Effector memory CD8-positive, alpha-beta T cell (primary cell): Measurements from ENCODE around the gene SLCO2B1.
A peak's percentile ranks its signal among the peaks of the same experiment; 100 is the strongest.

Experiments
- ATAC-seq: fragments of 150-1000 bp; cut with Tn5 transposase; replicated peaks from 2 replicates; pipeline ENCODE4 v1.10.0; 2021; ENCODE audit warnings: mild to moderate bottlenecking, moderate library complexity
- DNase-seq, 3 experiments: peaks; one replicate each; pipeline ENCODE4 v3.0.0; 2021
- H3K27ac Mint-ChIP-seq, 2 donors: one replicate each; pipeline ENCODE4 v1.8.0; 2022; ENCODE audit warnings: mild to moderate bottlenecking in 2 of 2, mixed read lengths in 2 of 2, moderate library complexity in 2 of 2
- H3K27me3 Mint-ChIP-seq, 2 donors: one replicate each; pipeline ENCODE4 v1.8.0; 2022; ENCODE audit warnings: mixed read lengths in 2 of 2
- H3K36me3 Mint-ChIP-seq: one replicate; pipeline ENCODE4 v1.8.0; 2022; ENCODE audit warnings: mild to moderate bottlenecking, moderate library complexity, mixed read lengths; ENCODE audit not compliant: insufficient read depth
- H3K4me1 Mint-ChIP-seq, 2 donors: one replicate each; pipeline ENCODE4 v1.8.0; 2022; ENCODE audit warnings: low read depth in 2 of 2, mixed read lengths in 2 of 2
- H3K4me3 Mint-ChIP-seq, 2 donors: one replicate each; pipeline ENCODE4 v1.8.0; 2022; ENCODE audit warnings: mild to moderate bottlenecking in 2 of 2, mixed read lengths in 2 of 2, moderate library complexity in 2 of 2
- H3K9me3 Mint-ChIP-seq, 2 donors: one replicate each; pipeline ENCODE4 v1.8.0; 2022; ENCODE audit warnings: mixed read lengths in 2 of 2

SLCO2B1 gene

GRCh38 chr11:75195167-75195962 is 44.5 kb downstream of the SLCO2B1 start:
- Mint-ChIP-seq H3K27me3 (peaks cover 6 to 38% of the 10 kb centered on the region in 2 donors), H3K9me3 (no peaks in the 10 kb centered on the region), H3K4me1 (peaks cover 0 to 4% of the 10 kb centered on the region in 2 donors), H3K27ac (no peak overlapping the region), H3K4me3 (no peak overlapping the region), H3K36me3 (peaks cover 5% of the 10 kb centered on the region)
- ATAC-seq (no peak), DNase-seq (no peak)

GRCh38 chr11:75196426-75196825 is 45.5 kb downstream of the SLCO2B1 start:
- no peaks in the 10 kb centered on the region for H3K9me3 Mint-ChIP-seq
- DNase-seq: no peak
- H3K4me1 Mint-ChIP-seq: peaks cover 0 to 4% of the 10 kb centered on the region in 2 donors

GRCh38 chr11:75197512-75198277 is 46.8 kb downstream of the SLCO2B1 start:
- no peaks in the 10 kb centered on the region for H3K36me3 Mint-ChIP-seq
- no peak overlapping the region for H3K27ac Mint-ChIP-seq
- H3K4me1 Mint-ChIP-seq: no peaks in the 10 kb centered on the region
- ATAC-seq (no peak), DNase-seq (no peak)
- H3K4me3 Mint-ChIP-seq: no peak overlapping the region
- peaks cover 6 to 46% of the 10 kb centered on the region in 2 donors for H3K27me3 Mint-ChIP-seq
- H3K9me3 Mint-ChIP-seq: no peaks in the 10 kb centered on the region

More at GRCh38 chr11:75196426-75196825, 45.5 kb downstream of the SLCO2B1 start:
- H3K4me3 Mint-ChIP-seq: no peak overlapping the region
- H3K27ac Mint-ChIP-seq: peak overlapping the region in 1 of 2 donors; percentile 67
- H3K36me3 Mint-ChIP-seq: peaks cover under 1% of the 10 kb centered on the region
- peaks cover 6 to 38% of the 10 kb centered on the region in 2 donors for H3K27me3 Mint-ChIP-seq
- no peak for ATAC-seq

GRCh38 chr11:75198278-75198973 is 47.5 kb downstream of the SLCO2B1 start:
- DNase-seq: no peak
- Mint-ChIP-seq H3K9me3 (no peaks in the 10 kb centered on the region), H3K36me3 (no peaks in the 10 kb centered on the region), H3K4me3 (no peak overlapping the region), H3K27ac (peak overlapping the region in 1 of 2 donors; percentile 52), H3K4me1 (no peaks in the 10 kb centered on the region), H3K27me3 (peaks cover 6 to 48% of the 10 kb centered on the region in 2 donors)
- no peak for ATAC-seq

- Mint-ChIP-seq H3K36me3 (no peaks in the 10 kb centered on the region), H3K9me3 (no peaks in the 10 kb centered on the region), H3K4me1 (no peaks in the 10 kb centered on the region), H3K27me3 (peaks cover 5 to 41% of the 10 kb centered on the region in 2 donors), H3K27ac (no peak overlapping the region), H3K4me3 (no peak overlapping the region)
- DNase-seq (no peak), ATAC-seq (no peak)
These were observed 48.6 kb downstream of the SLCO2B1 start for GRCh38 chr11:75199412-75199955.

GRCh38 chr11:75200051-75200450 is 49.1 kb downstream of the SLCO2B1 start:
- ATAC-seq (no peak), DNase-seq (no peak)
- Mint-ChIP-seq H3K36me3 (no peaks in the 10 kb centered on the region), H3K4me3 (no peak overlapping the region), H3K27ac (no peak overlapping the region), H3K27me3 (peaks cover 0 to 35% of the 10 kb centered on the region in 2 donors), H3K4me1 (no peaks in the 10 kb centered on the region), H3K9me3 (no peaks in the 10 kb centered on the region)

- Mint-ChIP-seq H3K4me1 (no peaks in the 10 kb centered on the region), H3K27me3 (peaks cover 0 to 30% of the 10 kb centered on the region in 2 donors), H3K36me3 (no peaks in the 10 kb centered on the region), H3K9me3 (no peaks in the 10 kb centered on the region), H3K27ac (no peak overlapping the region), H3K4me3 (no peak overlapping the region)
- ATAC-seq: no peak
- no peak for DNase-seq
These were observed 49.6 kb downstream of the SLCO2B1 start for GRCh38 chr11:75200531-75200930.

GRCh38 chr11:75201771-75202170 is 50.9 kb downstream of the SLCO2B1 start:
- Mint-ChIP-seq H3K4me3 (no peak overlapping the region), H3K4me1 (no peaks in the 10 kb centered on the region), H3K36me3 (no peaks in the 10 kb centered on the region), H3K9me3 (no peaks in the 10 kb centered on the region), H3K27me3 (peaks cover 0 to 18% of the 10 kb centered on the region in 2 donors), H3K27ac (no peak overlapping the region)
- DNase-seq: no peak
- no peak for ATAC-seq

- Mint-ChIP-seq H3K4me3 (no peak overlapping the region), H3K4me1 (no peaks in the 10 kb centered on the region)
These were observed 51.3 kb downstream of the SLCO2B1 start for GRCh38 chr11:75202195-75202594.

GRCh38 chr11:75203138-75203537 is 52.2 kb downstream of the SLCO2B1 start:
- Mint-ChIP-seq H3K4me1 (no peaks in the 10 kb centered on the region), H3K36me3 (no peaks in the 10 kb centered on the region), H3K27ac (no peak overlapping the region), H3K4me3 (no peak overlapping the region), H3K27me3 (peaks cover 0 to 14% of the 10 kb centered on the region in 2 donors), H3K9me3 (no peaks in the 10 kb centered on the region)
- no peak for DNase-seq
- no peak for ATAC-seq

More at GRCh38 chr11:75202195-75202594, 51.3 kb downstream of the SLCO2B1 start:
- Mint-ChIP-seq H3K27me3 (peaks cover 0 to 14% of the 10 kb centered on the region in 2 donors), H3K36me3 (no peaks in the 10 kb centered on the region), H3K27ac (no peak overlapping the region), H3K9me3 (no peaks in the 10 kb centered on the region)
- ATAC-seq (no peak), DNase-seq (no peak)

GRCh38 chr11:75203641-75204011 is 52.7 kb downstream of the SLCO2B1 start:
- Mint-ChIP-seq H3K4me3 (no peak overlapping the region), H3K27ac (no peak overlapping the region), H3K4me1 (no peaks in the 10 kb centered on the region), H3K27me3 (peaks cover 0 to 14% of the 10 kb centered on the region in 2 donors), H3K36me3 (no peaks in the 10 kb centered on the region), H3K9me3 (no peaks in the 10 kb centered on the region)
- DNase-seq (no peak), ATAC-seq (no peak)

- no peak for ATAC-seq
These were observed 53.2 kb downstream of the SLCO2B1 start for GRCh38 chr11:75204012-75204674.

More at GRCh38 chr11:75204012-75204674, 53.2 kb downstream of the SLCO2B1 start:
- no peaks in the 10 kb centered on the region for H3K36me3 Mint-ChIP-seq
- no peaks in the 10 kb centered on the region for H3K9me3 Mint-ChIP-seq
- DNase-seq: no peak
- H3K4me3 Mint-ChIP-seq: no peak overlapping the region
- peaks cover 0 to 14% of the 10 kb centered on the region in 2 donors for H3K27me3 Mint-ChIP-seq
- no peak overlapping the region for H3K27ac Mint-ChIP-seq
- H3K4me1 Mint-ChIP-seq: no peaks in the 10 kb centered on the region
